SK-N-SH (cell line): ENCODE measurements around the gene ISOC2. TPM values are rescaled to one million over a fixed set of nuclear protein-coding genes. Genes with fewer than 3 reads are reported as not detected.

Experiments
- CTCF ChIA-PET: fragments of 300-600, 350-600 bp; formaldehyde crosslinking; extraction: SDS; loops from one replicate; lab custom pipeline; 2021; lab: Yijun Ruan, JAX
- POLR2A ChIA-PET: fragments of 350-600 bp; sonication (Branson Sonifier 250); formaldehyde crosslinking; extraction: SDS; loops from one replicate; lab custom pipeline; 2020; ENCODE audit warnings: antibody characterized with exemption, inconsistent platforms; lab: Yijun Ruan, JAX
- DNase-seq: peaks from one replicate; pipeline ENCODE4 v3.0.0; 2012
- H2AFZ ChIP-seq: fragments of 200-600 bp; sonication (generic); 2 replicates; pipeline ENCODE4 v1.8.1; 2016; ENCODE audit warnings: antibody characterized with exemption, mild to moderate bottlenecking, low read depth
- H3F3A ChIP-seq: fragments of 200-600 bp; sonication (generic); replicated peaks from 2 replicates; pipeline ENCODE3; 2016; ENCODE audit warnings: antibody characterized with exemption, mild to moderate bottlenecking; ENCODE audit not compliant: insufficient read depth
- H3K27ac ChIP-seq, 2 experiments: fragments of 200-500 bp in 1 of 2; fragments of 200-600 bp in 1 of 2; sonication (Bioruptor generic) in 1 of 2; sonication (generic), shearing (Covaris generic) in 1 of 2; 2 replicates each; pipeline versions ENCODE4 v1.5.1 to v1.6.1; 2014 to 2016; ENCODE audit warnings: low read depth in 2 of 2, inconsistent platforms in 1 of 2, low read length in 1 of 2, mild to moderate bottlenecking in 1 of 2, mixed read lengths in 1 of 2
- H3K27me3 ChIP-seq: fragments of 200-600 bp; sonication (generic), shearing (Covaris generic); 2 replicates; pipeline ENCODE4 v1.6.1; 2016; ENCODE audit warnings: mixed run types; ENCODE audit not compliant: insufficient read depth
- H3K36me3 ChIP-seq, 2 experiments: fragments of 200-500 bp in 1 of 2; fragments of 200-600 bp in 1 of 2; sonication (Bioruptor generic) in 1 of 2; sonication (generic) in 1 of 2; replicated peaks in 1 of 2; 2 replicates each; pipeline versions ENCODE3 to v1.5.1; 2014 to 2016; ENCODE audit warnings: low read length in 1 of 2, mild to moderate bottlenecking in 1 of 2; ENCODE audit not compliant: insufficient read depth in 2 of 2, control insufficient read depth in 1 of 2
- H3K4me1 ChIP-seq, 2 experiments: fragments of 200-500 bp in 1 of 2; fragments of 200-600 bp in 1 of 2; sonication (Bioruptor generic) in 1 of 2; sonication (generic), shearing (Covaris generic) in 1 of 2; 2 replicates each; pipeline versions ENCODE4 v1.5.1 to v1.6.1; 2014 to 2016; ENCODE audit warnings: low read depth in 1 of 2, low read length in 1 of 2, mixed run types in 1 of 2; ENCODE audit not compliant: insufficient read depth in 2 of 2, control insufficient read depth in 1 of 2
- H3K4me2 ChIP-seq: fragments of 200-600 bp; sonication (generic), shearing (Covaris generic); 2 replicates; pipeline ENCODE4 v1.6.1; 2017; ENCODE audit warnings: mixed run types
- H3K4me3 ChIP-seq, 2 experiments: fragments of 200-500 bp in 1 of 2; fragments of 200-600 bp in 1 of 2; sonication (Bioruptor generic) in 1 of 2; sonication (generic), shearing (Covaris generic) in 1 of 2; 2 replicates each; pipeline versions ENCODE4 v1.5.1 to v1.8.1; 2014 to 2016; ENCODE audit warnings: low read depth in 2 of 2, inconsistent platforms in 1 of 2, low read length in 1 of 2, mild to moderate bottlenecking in 1 of 2, mixed read lengths in 1 of 2, moderate library complexity in 1 of 2
- H3K79me2 ChIP-seq: fragments of 200-600 bp; sonication (generic); 2 replicates; pipeline ENCODE4 v1.8.1; 2017; ENCODE audit warnings: mild to moderate bottlenecking; ENCODE audit not compliant: insufficient read depth
- H3K9ac ChIP-seq: fragments of 200-600 bp; sonication (generic); 2 replicates; pipeline ENCODE4 v1.6.1; 2017; ENCODE audit warnings: mixed run types
- H3K9me2 ChIP-seq: fragments of 200-600 bp; sonication (generic); 2 replicates; pipeline ENCODE4 v1.6.1; 2017; ENCODE audit warnings: mixed run types
- H3K9me3 ChIP-seq: fragments of 200-600 bp; sonication (generic); 2 replicates; pipeline ENCODE4 v1.6.1; 2017; ENCODE audit warnings: mixed run types, mild to moderate bottlenecking, moderate library complexity
- H4K20me1 ChIP-seq: fragments of 200-600 bp; sonication (generic); 2 replicates; pipeline ENCODE4 v1.6.1; 2017; ENCODE audit warnings: mild to moderate bottlenecking, mixed run types; ENCODE audit not compliant: insufficient read depth
- CHD2 ChIP-seq: fragments of 150-350 bp; IDR thresholded peaks from 2 replicates; pipeline ENCODE4 v1.6.1; 2018; ENCODE audit warnings: low read length; ENCODE audit not compliant: partially characterized antibody
- ELF1 ChIP-seq: IDR thresholded peaks from 2 replicates; pipeline ENCODE4 v1.4.0; 2012
- FOXJ3 ChIP-seq: sonication (generic); formaldehyde crosslinking; IDR thresholded peaks from 2 replicates; pipeline ENCODE4 v1.5.1; 2020; ENCODE audit warnings: mild to moderate bottlenecking, missing genetic modification reagents
- GATA2 ChIP-seq: sonication (generic); formaldehyde crosslinking; IDR thresholded peaks from 2 replicates; pipeline ENCODE4 v1.5.0; 2020; ENCODE audit warnings: mild to moderate bottlenecking, missing genetic modification reagents
- NFIC ChIP-seq: IDR thresholded peaks from 2 replicates; pipeline ENCODE4 v1.4.0; 2012; ENCODE audit warnings: borderline replicate concordance
- POLR2AphosphoS5 ChIP-seq: IDR thresholded peaks from 2 replicates; pipeline ENCODE4 v1.6.1; 2012; ENCODE audit warnings: low read depth, low read length
- RAD21 ChIP-seq: IDR thresholded peaks from 2 replicates; pipeline ENCODE4 v1.6.1; 2012; ENCODE audit warnings: mild to moderate bottlenecking, low read length
- RCOR1 ChIP-seq: fragments of 150-350 bp; IDR thresholded peaks from 2 replicates; pipeline ENCODE4 v1.6.1; 2017; ENCODE audit warnings: antibody characterized with exemption, low read length
- SIN3A ChIP-seq: IDR thresholded peaks from 2 replicates; pipeline ENCODE4 v1.6.1; 2012; ENCODE audit warnings: low read depth, mild to moderate bottlenecking, low read length, moderate library complexity, borderline replicate concordance
- WGBS: methylation state at CpG from one replicate; pipeline ENCODE4 v1.1.6; 2017; ENCODE audit warnings: low lambda C conversion rate; 5-methylcytosine and 5-hydroxymethylcytosine counted together
- polyA plus RNA-seq, 3 experiments: library from polyadenylated mRNA; depleted of rRNA; stranded (reverse); fragments of >200 nt; gene quantifications; 2 replicates each; pipeline ENCODE4 v1.2.3, GENCODE V29; 2012

The ISOC2 gene
- polyA plus RNA-seq, 1 of the 3 experiments (the other 2 are of a cell fraction), result 65.4 TPM

DNA sequence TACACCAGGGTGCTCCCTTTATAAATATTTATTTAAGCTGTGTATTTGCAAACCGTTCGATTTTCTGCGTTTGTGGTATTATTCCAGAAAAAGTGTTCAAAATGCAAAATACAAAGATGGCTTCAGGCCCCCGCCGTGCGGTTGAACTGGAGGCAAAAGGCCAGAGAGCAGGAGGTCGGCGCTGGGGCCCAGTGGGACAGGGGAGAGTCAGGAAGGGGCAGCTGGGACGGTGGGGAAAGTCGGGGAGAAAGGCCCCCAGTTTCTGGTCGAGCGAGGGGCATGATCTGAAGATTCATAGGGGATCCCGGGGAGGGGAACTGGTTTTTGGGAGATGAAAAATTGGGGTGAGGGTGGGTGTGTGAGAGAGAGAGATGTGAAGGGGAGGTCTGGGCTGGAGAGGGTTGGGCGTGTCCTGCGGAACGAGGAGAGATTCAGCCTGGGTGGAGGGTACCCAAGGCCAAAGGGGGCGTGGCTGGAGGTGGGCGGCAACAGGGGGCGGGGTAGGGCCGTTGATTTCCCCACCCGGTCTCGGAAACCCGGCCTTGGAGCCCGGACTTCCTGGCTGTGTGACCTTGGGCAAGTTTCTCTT, 678 bp downstream of the ISOC2 start:
- POLR2A ChIA-PET, result no interaction called here
- CTCF ChIA-PET, result interaction anchor here (1.0 to 2.5 kb wide), 9 partner anchors 8 to 371 kb away, joined by 3 to 12 read pairs (median 3); no protein-coding TSS in a partner anchor
- Histone ChIP-seq H3K4me3 (peak overlapping the region; percentile 76 to 98), H3K9ac (peak overlapping the region; percentile 97), H3K4me2 (peak overlapping the region; percentile 100), H2AFZ (peak overlapping the region; percentile 38; the same call in 1 of the 2 replicates), H4K20me1 (no peaks in the 10 kb centered on the region), H3F3A (peaks cover 12% of the 10 kb centered on the region), H3K4me1 (peaks cover 9 to 18% of the 10 kb centered on the region in 2 experiments; a peak in 2 of 4 replicates), H3K27me3 (no peaks in the 10 kb centered on the region), H3K9me2 (no peaks in the 10 kb centered on the region), H3K27ac (peak overlapping the region; percentile 90 to 91), H3K36me3 (no peaks in the 10 kb centered on the region), H3K79me2 (peaks cover 12% of the 10 kb centered on the region; the same call in 1 of the 2 replicates), H3K9me3 (no peaks in the 10 kb centered on the region)
- DNase-seq, result peak; percentile 92
- TF ChIP-seq CHD2 (no peak), SIN3A (peak; percentile 17; the same call in 1 of the 2 replicates), RAD21 (no peak)
- WGBS, result 12% methylated on average over 19 of the region's 24 CpGs

- Histone ChIP-seq H3K36me3 (no peaks in the 10 kb centered on the region), H3K79me2 (peaks cover 12% of the 10 kb centered on the region; the same call in 1 of the 2 replicates), H3K4me1 (peaks cover 9 to 18% of the 10 kb centered on the region in 2 experiments; a peak in 2 of 4 replicates), H3K4me2 (peak overlapping the region; percentile 100), H3K9me2 (no peaks in the 10 kb centered on the region), H4K20me1 (no peaks in the 10 kb centered on the region), H2AFZ (peak overlapping the region; percentile 38), H3K27me3 (no peaks in the 10 kb centered on the region), H3K9me3 (no peaks in the 10 kb centered on the region), H3F3A (peaks cover 12% of the 10 kb centered on the region), H3K9ac (peak overlapping the region; percentile 97), H3K4me3 (peak overlapping the region; percentile 76 to 98), H3K27ac (peak overlapping the region; percentile 90 to 91)
- WGBS, result 28% methylated on average over 15 of the region's 16 CpGs
- TF ChIP-seq POLR2AphosphoS5 (no peak), SIN3A (no peak), FOXJ3 (0 out of 2 replicates have a peak, but pooled peaks have one; percentile 15), ELF1 (no peak), CHD2 (no peak), GATA2 (CRISPR knock-in tag) (peak; percentile 56), NFIC (peak; percentile 71), RCOR1 (no peak)
- POLR2A ChIA-PET, result interaction anchor here (0.7 kb wide), 1 partner anchor 121 kb away, joined by 3 read pairs; the partner anchor contains the start of gene KMT5C
- peak; percentile 52 for DNase-seq
- CTCF ChIA-PET, result interaction anchor here (0.8 to 2.5 kb wide), 13 partner anchors 7 to 371 kb away, joined by 3 to 12 read pairs (median 3); no protein-coding TSS in a partner anchor
Observed at GRCh38 chr19:55459950-55460657, 1.3 kb downstream of the ISOC2 start.
